ENCODE data around the gene GPI. TPM values are rescaled to one million over a fixed set of nuclear protein-coding genes. Genes with fewer than 3 reads are reported as not detected.

The GPI gene
- total and polyA plus RNA-seq, 9 of the 15 experiments (the other 6 are each of a cell fraction or from before 2014, with no cell fraction given), result 88.3 to 358 (median 122) TPM

GRCh38 chr19:34359140-34359953, 5.6 kb upstream of the GPI start (continued):
- TF ChIP-seq, protein P1, sequence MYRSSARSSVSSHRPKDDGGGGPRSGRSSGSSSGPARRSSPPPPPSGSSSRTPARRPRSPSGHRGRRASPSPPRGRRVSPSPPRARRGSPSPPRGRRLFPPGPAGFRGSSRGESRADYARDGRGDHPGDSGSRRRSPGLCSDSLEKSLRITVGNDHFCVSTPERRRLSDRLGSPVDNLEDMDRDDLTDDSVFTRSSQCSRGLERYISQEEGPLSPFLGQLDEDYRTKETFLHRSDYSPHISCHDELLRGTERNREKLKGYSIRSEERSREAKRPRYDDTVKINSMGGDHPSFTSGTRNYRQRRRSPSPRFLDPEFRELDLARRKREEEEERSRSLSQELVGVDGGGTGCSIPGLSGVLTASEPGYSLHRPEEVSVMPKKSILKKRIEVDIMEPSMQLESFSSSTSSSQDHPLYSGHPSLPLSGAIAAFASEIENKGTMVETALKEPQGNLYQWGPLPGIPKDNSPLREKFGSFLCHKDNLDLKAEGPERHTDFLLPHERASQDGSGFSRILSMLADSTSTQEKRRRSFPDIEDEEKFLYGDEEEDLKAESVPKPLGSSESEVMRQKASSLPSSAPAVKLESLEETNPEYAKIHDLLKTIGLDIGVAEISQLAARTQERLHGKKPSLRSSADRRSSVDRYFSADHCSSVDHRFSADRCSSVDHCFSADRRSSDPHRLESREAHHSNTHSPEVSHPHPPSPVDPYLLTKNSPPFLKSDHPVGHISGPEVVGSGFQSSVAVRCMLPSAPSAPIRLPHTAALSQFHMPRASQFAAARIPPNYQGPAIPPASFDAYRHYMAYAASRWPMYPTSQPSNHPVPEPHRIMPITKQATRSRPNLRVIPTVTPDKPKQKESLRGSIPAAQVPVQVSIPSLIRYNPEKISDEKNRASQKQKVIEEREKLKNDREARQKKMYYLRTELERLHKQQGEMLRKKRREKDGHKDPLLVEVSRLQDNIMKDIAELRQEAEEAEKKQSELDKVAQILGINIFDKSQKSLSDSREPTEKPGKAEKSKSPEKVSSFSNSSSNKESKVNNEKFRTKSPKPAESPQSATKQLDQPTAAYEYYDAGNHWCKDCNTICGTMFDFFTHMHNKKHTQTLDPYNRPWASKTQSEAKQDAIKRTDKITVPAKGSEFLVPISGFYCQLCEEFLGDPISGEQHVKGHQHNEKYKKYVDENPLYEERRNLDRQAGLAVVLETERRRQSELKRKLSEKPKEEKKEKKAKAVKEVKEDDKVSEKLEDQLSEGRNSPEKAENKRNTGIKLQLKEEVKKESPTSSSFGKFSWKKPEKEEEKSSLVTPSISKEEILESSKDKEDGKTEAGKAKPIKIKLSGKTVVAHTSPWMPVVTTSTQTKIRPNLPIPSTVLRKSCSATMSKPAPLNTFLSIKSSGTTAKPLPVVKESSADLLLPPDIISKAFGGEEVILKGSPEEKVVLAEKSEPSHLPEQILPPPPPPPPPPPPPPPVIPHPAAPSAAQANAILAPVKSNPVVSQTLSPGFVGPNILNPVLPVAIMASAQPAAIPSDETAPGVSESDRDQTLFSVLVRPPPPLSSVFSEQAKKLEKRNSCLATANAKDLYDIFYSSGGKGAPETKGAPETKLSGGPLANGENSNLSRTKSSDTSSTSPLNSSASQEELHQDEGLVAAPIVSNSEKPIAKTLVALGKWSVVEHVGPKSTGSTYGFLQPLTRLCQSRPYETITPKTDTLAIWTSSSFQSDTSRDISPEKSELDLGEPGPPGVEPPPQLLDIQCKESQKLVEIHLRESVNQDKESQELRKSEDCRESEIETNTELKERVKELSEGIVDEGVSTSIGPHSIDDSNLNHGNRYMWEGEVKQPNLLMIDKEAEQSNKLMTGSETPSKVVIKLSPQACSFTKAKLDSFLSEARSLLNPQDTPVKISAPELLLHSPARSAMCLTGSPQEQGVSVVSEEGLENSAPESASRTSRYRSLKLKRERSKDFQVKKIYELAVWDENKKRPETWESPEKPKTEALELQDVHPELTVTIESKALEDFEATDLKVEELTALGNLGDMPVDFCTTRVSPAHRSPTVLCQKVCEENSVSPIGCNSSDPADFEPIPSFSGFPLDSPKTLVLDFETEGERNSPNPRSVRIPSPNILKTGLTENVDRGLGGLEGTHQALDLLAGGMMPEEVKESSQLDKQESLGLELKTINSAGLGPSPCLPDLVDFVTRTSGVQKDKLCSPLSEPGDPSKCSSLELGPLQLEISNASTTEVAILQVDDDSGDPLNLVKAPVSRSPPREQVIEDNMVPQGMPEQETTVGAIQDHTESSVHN (IDR thresholded peaks at IDR 0.05; ENCODE audit: borderline replicate concordance in 1 of 2, low read depth in 1 of 2), result peak in 1 of 2 experiments; percentile 88; a peak in 2 of 4 replicates
- TF ChIP-seq ATF7 (IDR thresholded peaks at IDR 0.05), result peak; percentile 90
- TF ChIP-seq, protein P2, sequence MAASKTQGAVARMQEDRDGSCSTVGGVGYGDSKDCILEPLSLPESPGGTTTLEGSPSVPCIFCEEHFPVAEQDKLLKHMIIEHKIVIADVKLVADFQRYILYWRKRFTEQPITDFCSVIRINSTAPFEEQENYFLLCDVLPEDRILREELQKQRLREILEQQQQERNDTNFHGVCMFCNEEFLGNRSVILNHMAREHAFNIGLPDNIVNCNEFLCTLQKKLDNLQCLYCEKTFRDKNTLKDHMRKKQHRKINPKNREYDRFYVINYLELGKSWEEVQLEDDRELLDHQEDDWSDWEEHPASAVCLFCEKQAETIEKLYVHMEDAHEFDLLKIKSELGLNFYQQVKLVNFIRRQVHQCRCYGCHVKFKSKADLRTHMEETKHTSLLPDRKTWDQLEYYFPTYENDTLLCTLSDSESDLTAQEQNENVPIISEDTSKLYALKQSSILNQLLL (CRISPR knock-in tag; IDR thresholded peaks at IDR 0.05; ENCODE audit: borderline replicate concordance), result no peak
- TF ChIP-seq TBP (optimal IDR thresholded peaks at IDR 0.05; ENCODE audit: low read depth, low read length), result peak; percentile 42
- no peak for TF ChIP-seq NCOR1 (IDR thresholded peaks at IDR 0.05)
- TF ChIP-seq, protein P3, sequence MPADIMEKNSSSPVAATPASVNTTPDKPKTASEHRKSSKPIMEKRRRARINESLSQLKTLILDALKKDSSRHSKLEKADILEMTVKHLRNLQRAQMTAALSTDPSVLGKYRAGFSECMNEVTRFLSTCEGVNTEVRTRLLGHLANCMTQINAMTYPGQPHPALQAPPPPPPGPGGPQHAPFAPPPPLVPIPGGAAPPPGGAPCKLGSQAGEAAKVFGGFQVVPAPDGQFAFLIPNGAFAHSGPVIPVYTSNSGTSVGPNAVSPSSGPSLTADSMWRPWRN (IDR thresholded peaks at IDR 0.05; ENCODE audit: low read depth), result peak; percentile 67; the same call in 1 of the 2 replicates
- no peak for TF ChIP-seq ZNF740 (CRISPR knock-in tag; IDR thresholded peaks at IDR 0.05)
- TF ChIP-seq ZNF740 (tag; IDR thresholded peaks at IDR 0.05), result no peak
- no peak for TF ChIP-seq RBM25 (IDR thresholded peaks at IDR 0.05; ENCODE audit: low read depth, low read length, severe bottlenecking)
- peak; percentile 77 for TF ChIP-seq POU5F1 (IDR thresholded peaks at IDR 0.05; ENCODE audit: borderline replicate concordance, low read depth, low read length, partially characterized antibody)

Data from K562 (cell line).